Measurements from ENCODE around the gene AEN.
A peak's percentile ranks its signal among the peaks of the same experiment; 100 is the strongest.
"Not testable (repeated sequence)": the region's sequence is repeated elsewhere in the genome, so short reads cannot be mapped to it uniquely, and the experiment has no call there.

Gene AEN

GRCh38 chr15:88634449-88634848 is 13.3 kb downstream of the AEN start:
- no peak for DNase-seq

GRCh38 chr15:88635318-88635717 is 14.2 kb downstream of the AEN start:
- peak in 1 of 2 donors; percentile 36 for DNase-seq

- DNase-seq, result peak; percentile 38 to 70
Measured at GRCh38 chr15:88636050-88636449, 14.9 kb downstream of the AEN start.

GRCh38 chr15:88636654-88637053 is 15.5 kb downstream of the AEN start:
- DNase-seq, result no peak

- no peak for DNase-seq
Measured at GRCh38 chr15:88637436-88637835, 16.3 kb downstream of the AEN start.

- DNase-seq, result no peak
Measured at GRCh38 chr15:88637841-88638625, 16.9 kb downstream of the AEN start.

GRCh38 chr15:88638626-88639372 is 17.7 kb downstream of the AEN start, which contains the start of gene ISG20:
ISG20 (plus strand) TSS chr15:88639016; CDS start chr15:88639367, 351 bp downstream.
- peak; percentile 91 to 94 for DNase-seq

- DNase-seq, result no peak
Measured at GRCh38 chr15:88641959-88642452, 20.9 kb downstream of the AEN start.

- DNase-seq, result not testable (repeated sequence)
Measured at GRCh38 chr15:88642514-88642913, 21.4 kb downstream of the AEN start.

GRCh38 chr15:88644741-88645140 is 23.6 kb downstream of the AEN start:
- DNase-seq, result no peak

GRCh38 chr15:88645171-88646087 is 24.3 kb downstream of the AEN start:
- no peak for DNase-seq

GRCh38 chr15:88646088-88646405 is 24.9 kb downstream of the AEN start:
- no peak for DNase-seq

- peak in 1 of 2 donors; percentile 13 for DNase-seq
Measured at GRCh38 chr15:88646951-88647350, 25.8 kb downstream of the AEN start.

- peak in 1 of 2 donors; percentile 17 for DNase-seq
Measured at GRCh38 chr15:88647351-88648105, 26.4 kb downstream of the AEN start.

- peak in 1 of 2 donors; percentile 22 for DNase-seq
Measured at GRCh38 chr15:88648357-88649214, 27.4 kb downstream of the AEN start.

GRCh38 chr15:88649286-88649733 is 28.2 kb downstream of the AEN start:
- DNase-seq, result peak; percentile 76 to 82

GRCh38 chr15:88649753-88650551 is 28.8 kb downstream of the AEN start:
- peak in 1 of 2 donors; percentile 14 for DNase-seq

- peak in 1 of 2 donors; percentile 14 for DNase-seq
Measured at GRCh38 chr15:88650556-88650955, 29.4 kb downstream of the AEN start.

GRCh38 chr15:88651136-88651732 is 30.1 kb downstream of the AEN start:
- peak in 1 of 2 donors; percentile 14 for DNase-seq

GRCh38 chr15:88651971-88652370 is 30.8 kb downstream of the AEN start:
- no peak for DNase-seq
